Endothelial cell of umbilical vein (primary cell): ENCODE data around the gene C21orf58. TPM values are rescaled to one million over a fixed set of nuclear protein-coding genes. Genes with fewer than 3 reads are reported as not detected.

Source experiments
- BruUV-seq: library from RNA; stranded (reverse); fragments of 400-500 nt; replicated peaks from 2 replicates; lab custom pipeline; 2021; lab: Mats Ljungman, UMichigan
- CTCF ChIA-PET: fragments of 300-600, 350-600 bp; sonication (Branson Sonifier 250); formaldehyde crosslinking; loops from one replicate; lab custom pipeline; 2021; ENCODE audit warnings: antibody characterized with exemption, inconsistent platforms; lab: Charles Lee
- POLR2A ChIA-PET: fragments of 300-600, 350-600 bp; sonication (Branson Sonifier 250); formaldehyde crosslinking; loops from one replicate; lab custom pipeline; 2021; ENCODE audit warnings: antibody characterized with exemption, inconsistent platforms; lab: Charles Lee
- DNase-seq: peaks from one replicate; pipeline ENCODE4 v3.0.0-alpha.2; 2011; ENCODE audit warnings: low read depth, low spot score
- FAIRE-seq: peaks from 2 replicates; lab custom pipeline; 2011; peaks lifted over from hg19 to GRCh38; lab: Jason Lieb, UNC
- H2AFZ ChIP-seq: 2 replicates; pipeline ENCODE4 v1.6.0; 2012; ENCODE audit warnings: low read depth, low read length, control low read depth, inconsistent platforms
- H3K27ac ChIP-seq: 2 replicates; pipeline ENCODE4 v1.5.1; 2011; ENCODE audit warnings: low read depth, mild to moderate bottlenecking, control low read depth, low read length, moderate library complexity; ENCODE audit not compliant: insufficient read depth
- H3K27me3 ChIP-seq, 2 experiments: 2 replicates each; pipeline versions ENCODE4 v1.6.0 to v1.6.1; 2011; ENCODE audit warnings: low read length in 2 of 2, mixed read lengths in 1 of 2; ENCODE audit not compliant: control insufficient read depth in 2 of 2, insufficient read depth in 2 of 2
- H3K36me3 ChIP-seq, 2 experiments: 2 replicates in 1 of 2; 3 replicates in 1 of 2; pipeline ENCODE4 v1.5.1; 2011; ENCODE audit warnings: low read length in 2 of 2, mild to moderate bottlenecking in 1 of 2, moderate library complexity in 1 of 2; ENCODE audit not compliant: control insufficient read depth in 2 of 2, insufficient read depth in 2 of 2; ENCODE audit errors: extremely low read depth in 1 of 2
- H3K4me1 ChIP-seq: 3 replicates; pipeline ENCODE4 v1.5.1; 2011; ENCODE audit warnings: mild to moderate bottlenecking, low read length; ENCODE audit not compliant: control insufficient read depth, insufficient read depth; ENCODE audit errors: extremely low read depth
- H3K4me2 ChIP-seq: 2 replicates; pipeline ENCODE4 v1.6.1; 2011; ENCODE audit warnings: low read length, control low read depth, mixed read lengths; ENCODE audit not compliant: insufficient read depth
- H3K4me3 ChIP-seq, 3 experiments: fragments of 200-600 bp in 1 of 3; sonication (generic), shearing (Covaris generic) in 1 of 3; replicated peaks in 1 of 3; 2 replicates each; pipeline ENCODE4 v1.5.1; 2011 to 2016; ENCODE audit warnings: control low read depth in 3 of 3, low read length in 3 of 3, mild to moderate bottlenecking in 2 of 3, inconsistent platforms in 1 of 3, low read depth in 1 of 3, moderate library complexity in 1 of 3; ENCODE audit not compliant: insufficient read depth in 1 of 3
- H3K79me2 ChIP-seq: 2 replicates; pipeline ENCODE4 v1.6.0; 2012; ENCODE audit warnings: low read length, inconsistent platforms; ENCODE audit not compliant: control insufficient read depth, insufficient read depth
- H3K9ac ChIP-seq: replicated peaks from 2 replicates; pipeline ENCODE3; 2011; ENCODE audit warnings: low read length, control low read depth; ENCODE audit not compliant: insufficient read depth; ENCODE audit errors: extremely low read depth
- H3K9me1 ChIP-seq: replicated peaks from 3 replicates; pipeline ENCODE4 v1.6.0; 2011; ENCODE audit warnings: mild to moderate bottlenecking, low read length; ENCODE audit not compliant: control insufficient read depth, insufficient read depth; ENCODE audit errors: extremely low read depth
- H3K9me3 ChIP-seq: replicated peaks from 2 replicates; pipeline ENCODE4 v1.5.1; 2012; ENCODE audit warnings: low read length, inconsistent platforms; ENCODE audit not compliant: control insufficient read depth, insufficient read depth
- H4K20me1 ChIP-seq: replicated peaks from 2 replicates; pipeline ENCODE3; 2011; ENCODE audit warnings: mild to moderate bottlenecking, low read length; ENCODE audit not compliant: control insufficient read depth, insufficient read depth; ENCODE audit errors: extremely low read depth
- JUN ChIP-seq: IDR thresholded peaks from 2 replicates; pipeline ENCODE4 v1.6.1; 2011; ENCODE audit warnings: borderline replicate concordance, low read depth; ENCODE audit not compliant: insufficient read length, insufficient read depth
- MYC ChIP-seq: IDR thresholded peaks from one replicate; pipeline ENCODE4 v1.6.1; 2011; ENCODE audit warnings: mild to moderate bottlenecking, low read depth, low read length
- POLR2A ChIP-seq: IDR thresholded peaks from 2 replicates; pipeline ENCODE4 v1.6.1; 2012; ENCODE audit warnings: low read depth, mild to moderate bottlenecking, control low read depth, low read length
- dilution Hi-C: fragments of 300-500 bp; cut with MboI; formaldehyde crosslinking; loops from one replicate; pipeline ENCODE4 v1.15.0; 2019; ENCODE audit warnings: low sequenced_read_pairs; ENCODE audit not compliant: extremely low pct_ligation_motif_present
- intact Hi-C: fragments of 100-400 bp; cut with micrococcal nuclease; formaldehyde crosslinking; loops from one replicate; pipeline ENCODE4 v1.10.0; 2022
- polyA plus RNA-seq, 4 experiments: library from polyadenylated mRNA; depleted of rRNA in 3 of 4; stranded (reverse) in 3 of 4; unstranded in 1 of 4; fragments of >200 nt; gene quantifications; 2 replicates each; pipeline versions ENCODE4 v1.2.1 to v1.2.3, GENCODE V29; 2011 to 2012; ENCODE audit warnings: missing spikeins in 1 of 4
- total RNA-seq: library from RNA; stranded (reverse); gene quantifications from 2 replicates; pipeline ENCODE4 v1.2.3, GENCODE V29; 2021
- TF ChIP-seq, protein P1 (sequence below), 2 donors: IDR thresholded peaks; 1 replicate in 1 of 2; 2 replicates in 1 of 2; pipeline ENCODE4 v1.5.1; 2011; ENCODE audit warnings: low read length in 2 of 2, mild to moderate bottlenecking in 2 of 2, moderate library complexity in 2 of 2, control low read depth in 1 of 2, inconsistent platforms in 1 of 2, low read depth in 1 of 2; ENCODE audit not compliant: insufficient read depth in 1 of 2; ENCODE audit errors: extremely low read depth in 1 of 2
- TF ChIP-seq, protein P2 (sequence below): IDR thresholded peaks from 2 replicates; pipeline ENCODE4 v1.6.1; 2011; ENCODE audit not compliant: insufficient read depth, insufficient read length

C21orf58 gene
- total and polyA plus RNA-seq, 2 donors (not counting 3 experiments of a cell fraction or from before 2014, with no cell fraction given): 6.0 to 24.3 TPM

DNA sequence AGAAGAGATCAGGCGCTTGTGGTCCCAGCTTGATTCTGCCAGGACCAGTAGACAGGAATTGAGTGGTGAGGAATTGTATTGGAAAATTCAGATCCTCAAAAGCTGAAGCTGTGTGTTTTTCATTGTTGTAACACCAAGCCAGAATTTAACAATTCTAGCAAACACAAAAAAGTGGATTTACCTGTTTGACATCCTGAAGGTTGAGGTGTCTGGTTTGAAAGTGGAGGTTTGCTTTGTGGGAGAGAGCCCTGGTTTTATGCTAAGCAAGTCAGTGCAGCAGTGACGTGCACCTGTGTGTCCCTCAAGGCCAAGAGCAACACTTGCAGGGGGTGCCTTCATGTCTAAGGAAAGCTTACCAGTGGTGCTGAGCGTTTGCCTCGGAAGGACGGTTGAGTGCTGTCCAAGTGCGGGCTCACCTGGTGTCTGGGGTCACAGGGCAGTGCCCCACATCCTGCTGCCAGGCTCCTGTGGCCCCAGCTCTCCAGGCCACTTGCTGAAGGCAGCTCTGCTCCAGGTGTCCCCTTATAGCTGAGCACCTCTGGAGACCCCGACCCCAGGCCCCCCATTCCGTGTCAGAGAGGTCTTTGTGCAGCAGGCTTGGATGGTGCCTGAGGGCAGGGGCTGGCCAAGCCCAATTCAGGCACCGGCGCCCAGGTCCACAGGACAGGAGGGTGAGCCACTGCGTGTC, 27.9 kb upstream of the C21orf58 start:
- H3K36me3 ChIP-seq: peaks cover 7 to 44% of the 10 kb centered on the region in 2 experiments
- H3K4me3 ChIP-seq: no peak overlapping the region
- dilution Hi-C loops (no loop called here), intact Hi-C loops (no loop called here)
- H3K9me1 ChIP-seq: no peaks in the 10 kb centered on the region
- H2AFZ ChIP-seq: no peak overlapping the region
- H3K4me2 ChIP-seq: no peak overlapping the region
- no peaks in the 10 kb centered on the region for H3K9me3 ChIP-seq
- peaks cover 1% of the 10 kb centered on the region for H3K79me2 ChIP-seq
- CTCF ChIA-PET: interaction anchor here (1.4 kb wide), 1 partner anchor 18 kb away, joined by 4 read pairs; no protein-coding TSS in a partner anchor
- DNase-seq: no peak
- TF ChIP-seq, protein P1, sequence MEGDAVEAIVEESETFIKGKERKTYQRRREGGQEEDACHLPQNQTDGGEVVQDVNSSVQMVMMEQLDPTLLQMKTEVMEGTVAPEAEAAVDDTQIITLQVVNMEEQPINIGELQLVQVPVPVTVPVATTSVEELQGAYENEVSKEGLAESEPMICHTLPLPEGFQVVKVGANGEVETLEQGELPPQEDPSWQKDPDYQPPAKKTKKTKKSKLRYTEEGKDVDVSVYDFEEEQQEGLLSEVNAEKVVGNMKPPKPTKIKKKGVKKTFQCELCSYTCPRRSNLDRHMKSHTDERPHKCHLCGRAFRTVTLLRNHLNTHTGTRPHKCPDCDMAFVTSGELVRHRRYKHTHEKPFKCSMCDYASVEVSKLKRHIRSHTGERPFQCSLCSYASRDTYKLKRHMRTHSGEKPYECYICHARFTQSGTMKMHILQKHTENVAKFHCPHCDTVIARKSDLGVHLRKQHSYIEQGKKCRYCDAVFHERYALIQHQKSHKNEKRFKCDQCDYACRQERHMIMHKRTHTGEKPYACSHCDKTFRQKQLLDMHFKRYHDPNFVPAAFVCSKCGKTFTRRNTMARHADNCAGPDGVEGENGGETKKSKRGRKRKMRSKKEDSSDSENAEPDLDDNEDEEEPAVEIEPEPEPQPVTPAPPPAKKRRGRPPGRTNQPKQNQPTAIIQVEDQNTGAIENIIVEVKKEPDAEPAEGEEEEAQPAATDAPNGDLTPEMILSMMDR (IDR thresholded peaks at IDR 0.05; ENCODE audit: extremely low read depth in 1 of 2, insufficient read depth in 1 of 2, low read depth in 1 of 2, low read length in 2 of 2): no peak
- TF ChIP-seq JUN (no peak), POLR2A (no peak), MYC (no peak)
- TF ChIP-seq, protein P2, sequence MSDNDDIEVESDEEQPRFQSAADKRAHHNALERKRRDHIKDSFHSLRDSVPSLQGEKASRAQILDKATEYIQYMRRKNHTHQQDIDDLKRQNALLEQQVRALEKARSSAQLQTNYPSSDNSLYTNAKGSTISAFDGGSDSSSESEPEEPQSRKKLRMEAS: no peak
- no peak overlapping the region for H3K9ac ChIP-seq
- no peaks in the 10 kb centered on the region for H3K27me3 ChIP-seq
- H3K4me1 ChIP-seq: no peaks in the 10 kb centered on the region
- no TSS peak for BruUV-seq
- FAIRE-seq: no peak
- POLR2A ChIA-PET: no interaction called here
- H4K20me1 ChIP-seq: no peaks in the 10 kb centered on the region
- H3K27ac ChIP-seq: no peak overlapping the region
